ENCODE results near the gene SLAIN2.

SLAIN2 gene

GRCh38 chr4:48369771-48370170, 28.4 kb downstream of the SLAIN2 start:
- no peak for DNase-seq (ENCODE audit: low read depth in 2 of 2)

GRCh38 chr4:48370260-48371134, 29.2 kb downstream of the SLAIN2 start:
- no peak for DNase-seq (ENCODE audit: low read depth in 2 of 2)

- DNase-seq (ENCODE audit: low read depth in 2 of 2), result no peak
Observed at GRCh38 chr4:48372272-48372671, 30.9 kb downstream of the SLAIN2 start.

GRCh38 chr4:48375651-48376304, 34.4 kb downstream of the SLAIN2 start:
- no peak for DNase-seq (ENCODE audit: low read depth in 2 of 2)

- no peak for DNase-seq (ENCODE audit: low read depth in 2 of 2)
Observed at GRCh38 chr4:48379587-48380180, 38.4 kb downstream of the SLAIN2 start.

- DNase-seq (ENCODE audit: low read depth in 2 of 2), result no peak
Observed at GRCh38 chr4:48380583-48381167, 39.3 kb downstream of the SLAIN2 start.

GRCh38 chr4:48388525-48389154, 47.3 kb downstream of the SLAIN2 start:
- DNase-seq (ENCODE audit: low read depth in 2 of 2), result no peak

- DNase-seq (ENCODE audit: low read depth in 2 of 2), result no peak
Observed at GRCh38 chr4:48396043-48396442, 54.7 kb downstream of the SLAIN2 start.

- no peak for DNase-seq (ENCODE audit: low read depth in 2 of 2)
Observed at GRCh38 chr4:48400416-48400815, 59.1 kb downstream of the SLAIN2 start.

- DNase-seq (ENCODE audit: low read depth in 2 of 2), result no peak
Observed at GRCh38 chr4:48403358-48403757, 62.0 kb downstream of the SLAIN2 start.

- no peak for DNase-seq (ENCODE audit: low read depth in 2 of 2)
Observed at GRCh38 chr4:48403779-48404178, 62.5 kb downstream of the SLAIN2 start.

- no peak for DNase-seq (ENCODE audit: low read depth in 2 of 2)
Observed at GRCh38 chr4:48405924-48406323, 64.6 kb downstream of the SLAIN2 start.

GRCh38 chr4:48409203-48409602, 67.9 kb downstream of the SLAIN2 start:
- no peak for DNase-seq (ENCODE audit: low read depth in 2 of 2)

- DNase-seq (ENCODE audit: low read depth in 2 of 2), result no peak
Observed at GRCh38 chr4:48410812-48411211, 69.5 kb downstream of the SLAIN2 start.

GRCh38 chr4:48420144-48420543, 78.8 kb downstream of the SLAIN2 start:
- no peak for DNase-seq (ENCODE audit: low read depth in 2 of 2)

- no peak for DNase-seq (ENCODE audit: low read depth in 2 of 2)
Observed at GRCh38 chr4:48421101-48421500, 79.8 kb downstream of the SLAIN2 start.

GRCh38 chr4:48428926-48429325, 87.6 kb downstream of the SLAIN2 start:
- no peak for DNase-seq (ENCODE audit: low read depth in 2 of 2)

- no peak for DNase-seq (ENCODE audit: low read depth in 2 of 2)
Observed at GRCh38 chr4:48429709-48430474, 88.6 kb downstream of the SLAIN2 start.

GRCh38 chr4:48431401-48431800, 90.1 kb downstream of the SLAIN2 start:
- no peak for DNase-seq (ENCODE audit: low read depth in 2 of 2)

GRCh38 chr4:48432017-48432416, 90.7 kb downstream of the SLAIN2 start:
- DNase-seq (ENCODE audit: low read depth in 2 of 2), result no peak

GRCh38 chr4:48436318-48436717, 95.0 kb downstream of the SLAIN2 start:
- DNase-seq (ENCODE audit: low read depth in 2 of 2), result no peak

Measured in stimulated activated CD4-positive, alpha-beta T cell treated with anti-CD3 and anti-CD28 coated beads, Interleukin-1b, Interleukin-23, amount 100 ng/mL, for 4 hours (primary cell).